ENCODE measurements around the gene PAQR5.

- TF ChIP-seq MAX (IDR thresholded peaks at IDR 0.05) (no peak), CTCF (IDR thresholded peaks at IDR 0.05; ENCODE audit: low read depth, low read length, missing input control) (no peak), RXRA (IDR thresholded peaks at IDR 0.05) (no peak), JUND (IDR thresholded peaks at IDR 0.05) (no peak), FOXA1 (IDR thresholded peaks at IDR 0.05) (no peak), RAD21 (IDR thresholded peaks at IDR 0.05) (no peak), TAF1 (conservative IDR thresholded peaks at IDR 0.05) (no peak), YY1 (IDR thresholded peaks at IDR 0.05) (no peak)
Observed at GRCh38 chr15:69279636-69280035, 19.1 kb upstream of the PAQR5 start.

Data from liver (tissue), 3 donors.